ENCODE measurements around the gene MT2A.

MT2A gene

GRCh38 chr16:56584276-56584675 lies 24.1 kb upstream of the MT2A start:
- DNase-seq = no peak
- no peak for TF ChIP-seq GATA1 (IDR thresholded peaks at IDR 0.05; ENCODE audit: low read depth, low read length)
- TF ChIP-seq POLR2A (IDR thresholded peaks at IDR 0.05; ENCODE audit: low read length) = no peak

DNA sequence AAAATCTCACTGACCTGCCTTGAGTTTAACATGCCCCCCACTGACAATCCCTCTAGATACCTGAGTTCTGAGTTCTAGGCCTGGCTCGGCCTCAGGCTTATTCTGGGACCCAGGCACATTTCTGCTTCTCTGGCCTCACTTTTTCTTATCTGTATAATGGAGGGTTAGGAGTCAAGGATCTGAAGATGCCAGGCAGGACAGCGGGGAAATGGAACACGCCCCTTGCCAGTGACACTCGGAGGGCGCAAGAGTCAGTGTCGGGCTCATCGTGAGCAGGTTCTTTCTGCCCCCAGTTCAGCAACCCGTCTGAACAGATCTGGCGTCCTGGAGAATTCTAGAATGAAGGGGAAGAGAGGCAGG lies 19.6 kb upstream of the MT2A start:
- TF ChIP-seq POLR2A (IDR thresholded peaks at IDR 0.05; ENCODE audit: low read length) (no peak), GATA1 (IDR thresholded peaks at IDR 0.05; ENCODE audit: low read depth, low read length) (no peak)
- no peak for DNase-seq

- no peak for DNase-seq
- TF ChIP-seq GATA1 (IDR thresholded peaks at IDR 0.05; ENCODE audit: low read depth, low read length) (no peak), POLR2A (IDR thresholded peaks at IDR 0.05; ENCODE audit: low read length) (no peak)
Measured at GRCh38 chr16:56589141-56590039, 19.0 kb upstream of the MT2A start, which contains the start of gene MT3. Gene MT3 (plus strand): TSS chr16:56589528. CDS start chr16:56589591, 63 bp downstream.

GRCh38 chr16:56591377-56592060 lies 16.9 kb upstream of the MT2A start:
- DNase-seq = no peak
- TF ChIP-seq POLR2A (IDR thresholded peaks at IDR 0.05; ENCODE audit: low read length) (no peak), GATA1 (IDR thresholded peaks at IDR 0.05; ENCODE audit: low read depth, low read length) (no peak)

GRCh38 chr16:56593573-56594291 lies 14.7 kb upstream of the MT2A start:
- TF ChIP-seq GATA1 (IDR thresholded peaks at IDR 0.05; ENCODE audit: low read depth, low read length) = no peak
- TF ChIP-seq POLR2A (IDR thresholded peaks at IDR 0.05; ENCODE audit: low read length) = no peak
- DNase-seq = no peak

DNA sequence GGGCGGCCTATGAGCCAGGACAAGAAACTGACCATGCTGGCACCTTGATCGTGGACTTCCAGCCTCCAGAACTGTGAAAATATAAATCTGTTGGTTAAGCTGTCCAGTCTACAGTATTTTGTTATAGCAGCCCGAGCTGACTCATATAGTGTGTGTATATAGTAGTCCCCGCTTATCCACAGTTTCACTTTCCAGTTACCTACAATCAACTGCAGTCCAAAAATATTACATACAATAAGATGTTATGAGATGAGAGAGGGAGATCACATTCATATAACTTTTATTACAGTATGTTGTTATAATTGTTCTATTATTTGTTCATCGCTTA lies 14.1 kb upstream of the MT2A start:
- TF ChIP-seq POLR2A (IDR thresholded peaks at IDR 0.05; ENCODE audit: low read length) (no peak), GATA1 (IDR thresholded peaks at IDR 0.05; ENCODE audit: low read depth, low read length) (no peak)
- no peak for DNase-seq

DNA sequence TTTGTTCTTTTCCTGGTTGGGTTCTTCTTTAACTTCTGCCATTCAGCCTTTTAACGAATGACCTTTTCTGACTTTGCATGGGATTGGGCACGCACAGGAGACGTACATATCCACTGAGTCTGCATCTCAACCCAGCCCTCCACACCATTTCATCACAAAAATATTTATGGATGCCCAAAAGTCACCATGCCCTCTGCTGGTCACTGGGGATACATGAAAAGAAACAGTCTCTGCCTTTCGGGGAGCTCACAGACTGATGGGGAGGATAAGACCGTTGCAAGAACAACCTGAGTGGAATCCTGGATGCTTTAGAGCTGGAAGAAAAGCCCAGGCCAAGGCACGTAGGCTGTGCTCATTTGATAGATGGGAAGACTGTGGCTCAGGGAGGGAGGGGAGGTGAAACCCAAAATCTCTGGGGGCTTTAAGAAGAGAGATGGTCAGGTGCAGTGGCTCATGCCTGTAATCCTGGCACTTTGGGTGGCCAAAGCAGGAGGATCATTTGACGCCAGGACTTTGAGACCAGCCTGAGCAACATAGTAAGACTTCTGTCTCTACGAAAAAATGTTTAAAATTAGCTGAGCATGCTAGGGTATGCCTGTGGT lies 7.9 kb upstream of the MT2A start:
- peak; percentile 48 to 58 for DNase-seq

DNA sequence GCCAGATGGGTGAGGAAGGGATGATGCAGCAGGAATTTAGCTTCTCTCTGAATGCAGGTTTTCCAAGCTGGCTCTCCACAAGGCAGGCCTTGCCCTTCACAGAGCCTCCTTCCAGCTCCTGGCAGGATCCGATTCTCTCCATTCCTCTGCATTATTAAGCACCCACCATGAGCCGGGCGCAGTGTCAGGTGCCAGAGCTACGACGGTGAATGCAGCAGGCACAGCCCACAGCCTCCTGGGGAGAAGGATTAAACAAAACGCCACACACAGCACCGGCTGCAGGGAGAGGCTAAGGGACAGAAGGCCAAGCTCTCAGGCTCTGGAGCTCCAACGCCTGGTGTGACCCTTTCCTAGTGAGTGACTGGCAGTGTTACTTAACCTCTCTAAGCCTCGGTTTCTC lies 7.1 kb upstream of the MT2A start:
- no peak for TF ChIP-seq POLR2A (IDR thresholded peaks at IDR 0.05; ENCODE audit: low read length)
- no peak for TF ChIP-seq GATA1 (IDR thresholded peaks at IDR 0.05; ENCODE audit: low read depth, low read length)
- no peak for DNase-seq

More for the DNA sequence above, 7.9 kb upstream of the MT2A start:
- TF ChIP-seq GATA1 (IDR thresholded peaks at IDR 0.05; ENCODE audit: low read depth, low read length) = no peak
- no peak for TF ChIP-seq POLR2A (IDR thresholded peaks at IDR 0.05; ENCODE audit: low read length)

GRCh38 chr16:56603589-56603988 lies 4.8 kb upstream of the MT2A start:
- no peak for TF ChIP-seq GATA1 (IDR thresholded peaks at IDR 0.05; ENCODE audit: low read depth, low read length)
- TF ChIP-seq POLR2A (IDR thresholded peaks at IDR 0.05; ENCODE audit: low read length) = no peak
- peak; percentile 47 to 54 for DNase-seq

- DNase-seq = no peak
- TF ChIP-seq POLR2A (IDR thresholded peaks at IDR 0.05; ENCODE audit: low read length) = no peak
- TF ChIP-seq GATA1 (IDR thresholded peaks at IDR 0.05; ENCODE audit: low read depth, low read length) = no peak
Measured at GRCh38 chr16:56604966-56605365, 3.4 kb upstream of the MT2A start.

- no peak for DNase-seq
- no peak for TF ChIP-seq POLR2A (IDR thresholded peaks at IDR 0.05; ENCODE audit: low read length)
- no peak for TF ChIP-seq GATA1 (IDR thresholded peaks at IDR 0.05; ENCODE audit: low read depth, low read length)
Measured at GRCh38 chr16:56605475-56605874, 2.9 kb upstream of the MT2A start.

DNA sequence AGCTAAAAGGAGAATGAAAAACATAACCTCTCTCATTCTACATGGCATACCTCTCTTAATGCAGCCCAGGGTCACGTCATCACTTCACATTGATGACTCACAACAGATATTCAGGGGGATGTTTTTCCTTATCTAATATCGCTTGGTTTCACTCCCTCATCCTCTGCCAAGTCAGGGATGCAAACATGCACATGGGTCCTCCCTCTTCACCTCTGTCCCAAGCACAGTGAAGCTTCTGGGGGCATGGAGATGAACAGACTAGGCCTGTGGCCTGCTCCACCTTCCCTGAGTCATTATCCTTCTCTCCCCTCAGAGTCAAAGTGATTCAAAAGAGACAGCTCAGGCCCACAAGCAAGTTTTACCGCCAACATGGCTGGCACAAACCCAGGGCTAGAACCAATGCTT lies 2.3 kb upstream of the MT2A start:
- TF ChIP-seq POLR2A (IDR thresholded peaks at IDR 0.05; ENCODE audit: low read length) = no peak
- no peak for TF ChIP-seq GATA1 (IDR thresholded peaks at IDR 0.05; ENCODE audit: low read depth, low read length)
- peak; percentile 27 to 52 for DNase-seq

DNA sequence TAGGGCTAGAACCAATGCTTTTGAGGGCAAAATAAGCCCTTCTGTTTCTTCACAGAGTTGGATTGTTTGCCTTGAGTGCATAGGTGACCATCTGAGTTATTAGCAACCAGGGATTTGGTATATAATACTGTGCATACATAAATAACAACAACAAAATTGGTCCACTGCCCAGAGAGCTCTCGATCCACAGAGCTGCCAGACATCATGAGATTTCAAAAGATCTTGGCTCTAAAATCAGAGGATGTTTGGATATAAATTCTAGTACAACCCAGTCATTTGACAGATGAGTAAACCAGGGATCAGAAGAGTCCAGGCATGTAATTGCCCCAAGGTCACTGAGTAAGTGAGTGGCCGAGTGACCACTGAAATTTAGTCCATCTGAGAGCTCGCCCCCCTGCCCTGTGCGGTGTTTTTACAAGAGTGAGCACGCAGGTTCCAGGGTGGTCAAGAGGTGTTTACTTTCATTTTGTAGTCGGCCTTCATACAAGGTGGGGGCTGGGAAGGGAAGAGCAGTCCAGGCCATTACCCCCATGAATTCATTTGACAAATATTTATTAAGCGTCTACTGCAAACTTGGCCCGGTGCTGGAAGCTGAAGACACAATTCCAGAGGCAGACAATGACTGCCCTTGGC lies 1.8 kb upstream of the MT2A start:
- TF ChIP-seq GATA1 (IDR thresholded peaks at IDR 0.05; ENCODE audit: low read depth, low read length) (no peak), POLR2A (IDR thresholded peaks at IDR 0.05; ENCODE audit: low read length) (no peak)
- no peak for DNase-seq
